Neuronal stem cell (in vitro differentiated cells): Measurements from ENCODE around the gene ASTL. TPM values are rescaled to one million over a fixed set of nuclear protein-coding genes. Genes with fewer than 3 reads are reported as not detected.

Experiments used
- DNase-seq: peaks from one replicate; pipeline ENCODE4 v3.0.0-alpha.2; 2013; ENCODE audit warnings: low spot score
- H2AFZ ChIP-seq: one replicate; pipeline ENCODE4 v1.6.1; 2013; ENCODE audit warnings: mild to moderate bottlenecking, low read length, inconsistent platforms
- H2AK5ac ChIP-seq: 2 replicates; pipeline ENCODE4 v1.6.1; 2013; ENCODE audit warnings: low read depth, mild to moderate bottlenecking, inconsistent platforms, low read length, moderate library complexity, mixed read lengths
- H2BK120ac ChIP-seq: 2 replicates; pipeline ENCODE4 v1.6.1; 2013; ENCODE audit warnings: low read depth, mild to moderate bottlenecking, inconsistent platforms, low read length, moderate library complexity, mixed read lengths
- H2BK12ac ChIP-seq: one replicate; pipeline ENCODE4 v1.6.1; 2013; ENCODE audit warnings: low read length, inconsistent platforms
- H2BK15ac ChIP-seq: 2 replicates; pipeline ENCODE4 v1.6.1; 2013; ENCODE audit warnings: mild to moderate bottlenecking, low read length, inconsistent platforms, mixed read lengths
- H2BK5ac ChIP-seq: one replicate; pipeline ENCODE4 v1.6.1; 2013; ENCODE audit warnings: inconsistent platforms, mild to moderate bottlenecking, low read length, moderate library complexity
- H3K14ac ChIP-seq: one replicate; pipeline ENCODE4 v1.6.1; 2013; ENCODE audit warnings: low read length, inconsistent platforms
- H3K18ac ChIP-seq: 2 replicates; pipeline ENCODE4 v1.6.1; 2013; ENCODE audit warnings: low read length, inconsistent platforms
- H3K23ac ChIP-seq: 2 replicates; pipeline ENCODE4 v1.6.1; 2013; ENCODE audit warnings: low read depth, mild to moderate bottlenecking, mixed read lengths, low read length, inconsistent platforms; ENCODE audit not compliant: poor library complexity
- H3K27ac ChIP-seq: replicated peaks from 3 replicates; pipeline ENCODE4 v1.5.1; 2013; ENCODE audit warnings: low read length, inconsistent platforms
- H3K27me3 ChIP-seq, 3 experiments: 2 replicates each; pipeline ENCODE4 v1.6.1; 2013; ENCODE audit warnings: low read length in 3 of 3, mild to moderate bottlenecking in 2 of 3, inconsistent platforms in 1 of 3, low read depth in 1 of 3, mixed read lengths in 1 of 3, moderate library complexity in 1 of 3; ENCODE audit not compliant: control insufficient read depth in 3 of 3, insufficient read depth in 3 of 3
- H3K36me3 ChIP-seq, 2 donors: replicated peaks in 1 of 2; 2 replicates each; pipeline ENCODE4 v1.6.1; 2013; ENCODE audit warnings: low read length in 2 of 2; ENCODE audit not compliant: control insufficient read depth in 2 of 2, insufficient read depth in 2 of 2
- H3K4ac ChIP-seq: 2 replicates; pipeline ENCODE4 v1.6.1; 2013; ENCODE audit warnings: inconsistent platforms, mild to moderate bottlenecking, low read length, moderate library complexity
- H3K4me1 ChIP-seq, 2 donors: 1 replicate in 1 of 2; 2 replicates in 1 of 2; pipeline ENCODE4 v1.6.1; 2013; ENCODE audit warnings: low read length in 2 of 2, low read depth in 1 of 2; ENCODE audit not compliant: control insufficient read depth in 2 of 2, insufficient read depth in 1 of 2
- H3K4me2 ChIP-seq: one replicate; pipeline ENCODE4 v1.6.1; 2013; ENCODE audit warnings: mild to moderate bottlenecking, low read length, inconsistent platforms; ENCODE audit not compliant: insufficient read depth, poor library complexity, severe bottlenecking
- H3K4me3 ChIP-seq, 2 donors: 2 replicates each; pipeline ENCODE4 v1.5.1; 2013; ENCODE audit warnings: low read length in 2 of 2, mild to moderate bottlenecking in 2 of 2, inconsistent platforms in 1 of 2, moderate library complexity in 1 of 2
- H3K79me1 ChIP-seq: one replicate; pipeline ENCODE4 v1.6.1; 2013; ENCODE audit warnings: low read depth, mild to moderate bottlenecking, inconsistent platforms, low read length, moderate library complexity
- H3K9ac ChIP-seq: one replicate; pipeline ENCODE4 v1.6.1; 2013; ENCODE audit warnings: mild to moderate bottlenecking, low read depth, low read length, inconsistent platforms; ENCODE audit not compliant: poor library complexity
- H3K9me3 ChIP-seq, 2 donors: replicated peaks in 1 of 2; 2 replicates each; pipeline versions ENCODE3 to v1.6.1; 2013; ENCODE audit warnings: low read length in 2 of 2, mild to moderate bottlenecking in 2 of 2, inconsistent platforms in 1 of 2, low read depth in 1 of 2, mixed read lengths in 1 of 2, moderate library complexity in 1 of 2; ENCODE audit not compliant: control insufficient read depth in 2 of 2, insufficient read depth in 1 of 2
- H4K8ac ChIP-seq: one replicate; pipeline ENCODE4 v1.6.1; 2013; ENCODE audit warnings: low read depth, mild to moderate bottlenecking, inconsistent platforms, low read length, moderate library complexity
- H4K91ac ChIP-seq: one replicate; pipeline ENCODE4 v1.6.1; 2013; ENCODE audit warnings: low read length, low read depth, mild to moderate bottlenecking, inconsistent platforms; ENCODE audit not compliant: poor library complexity
- WGBS, 2 donors: extraction: QIAGEN DNeasy Blood & Tissue Kit; methylation state at CpG; one replicate each; pipeline ENCODE4 v1.1.7; 2013; ENCODE audit warnings: missing lambda C conversion rate in 2 of 2, mixed read lengths in 1 of 2; ENCODE audit not compliant: insufficient read length in 2 of 2, insufficient replicate concordance in 1 of 2; ENCODE audit errors: extremely low coverage in 2 of 2; 5-methylcytosine and 5-hydroxymethylcytosine counted together
- polyA plus RNA-seq, 2 experiments: library from polyadenylated mRNA; stranded (reverse); fragments of 200-250 nt; gene quantifications; one replicate each; pipeline ENCODE4 v1.2.3, GENCODE V29; 2013

Gene ASTL
- polyA plus RNA-seq (2013, experiment 1 of 2), result not detected
- 0.04 TPM for polyA plus RNA-seq (2013, experiment 2 of 2)

DNA sequence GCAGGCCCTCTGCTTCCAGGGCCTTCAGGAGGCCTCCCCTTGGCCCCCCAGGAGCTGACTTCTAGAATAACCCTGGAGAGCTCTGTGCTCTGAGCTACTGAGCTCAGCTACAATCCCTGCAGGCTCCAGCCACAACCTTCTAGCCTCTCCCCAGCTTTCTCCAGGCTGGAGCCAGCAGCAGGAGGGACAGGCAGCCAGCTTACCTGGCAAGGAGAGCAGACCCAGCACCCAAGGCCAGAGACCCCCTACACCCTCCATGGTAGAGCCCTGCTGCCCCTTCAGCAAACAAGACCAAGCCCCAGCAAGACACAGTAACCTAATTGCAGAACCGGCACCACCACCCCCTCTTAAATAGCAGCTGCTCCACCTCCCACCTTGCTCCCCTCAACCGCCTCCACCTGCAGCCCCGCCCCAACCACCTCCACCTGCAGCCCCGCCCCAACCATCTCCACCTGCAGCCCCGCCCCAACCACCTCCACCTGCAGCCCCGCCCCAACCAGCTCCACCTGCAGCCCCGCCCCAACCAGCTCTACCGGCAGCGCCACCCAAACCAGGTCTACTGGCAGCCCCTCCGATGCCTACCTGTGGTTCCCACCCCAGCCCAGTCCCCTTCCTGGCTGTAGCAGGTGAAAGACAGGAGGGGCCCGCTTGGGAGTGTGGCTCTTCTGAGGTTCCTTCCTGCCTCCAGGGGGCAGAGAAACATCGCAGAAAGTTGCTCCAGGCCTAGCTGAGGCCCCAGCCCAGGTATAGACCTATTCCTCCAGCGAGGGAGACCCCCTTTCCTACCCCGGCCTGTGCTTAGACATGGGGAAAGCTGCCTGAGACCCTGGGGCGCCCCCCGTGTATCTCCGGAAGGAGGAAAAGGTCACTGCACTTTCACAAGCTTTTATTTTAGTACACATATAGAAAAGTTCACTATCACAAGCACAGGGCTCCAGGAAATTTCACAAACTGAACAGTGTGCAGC, at the start of gene ASTL:
Gene ASTL (minus strand): TSS at position 324 of the 967 bp plus-strand sequence. CDS start 66 bp downstream, at position 258.
- peak within 1 kb of the TSS; percentile 16 for H3K18ac ChIP-seq
- peak within 1 kb of the TSS; percentile 9 for H3K9ac ChIP-seq
- no peak within 1 kb of the TSS for H3K23ac ChIP-seq
- no peak within 1 kb of the TSS for H4K8ac ChIP-seq
- no peak within 1 kb of the TSS for H4K91ac ChIP-seq
- H3K79me1 ChIP-seq, result no peaks in the 10 kb centered on the region
- no peak within 1 kb of the TSS for H2AFZ ChIP-seq
- peak within 1 kb of the TSS; percentile 36 for H2BK120ac ChIP-seq
- no peak within 1 kb of the TSS for H3K27ac ChIP-seq
- no peak within 1 kb of the TSS for H3K4me2 ChIP-seq
- peak within 1 kb of the TSS; percentile 44 for H3K14ac ChIP-seq
- WGBS, 2 donors, result no CpG with 5 or more reads among the region's 17 CpGs
- DNase-seq, result no peak
- peaks cover 0 to 2% of the 10 kb centered on the region in 2 donors for H3K9me3 ChIP-seq
- no peaks in the 10 kb centered on the region for H3K4me1 ChIP-seq
- no peak within 1 kb of the TSS for H3K4ac ChIP-seq
- no peaks in the 10 kb centered on the region for H3K36me3 ChIP-seq
- peak within 1 kb of the TSS; percentile 85 for H2AK5ac ChIP-seq
- H3K27me3 ChIP-seq, result peaks cover 0 to 64% (median 2%) of the 10 kb centered on the region in 3 experiments
- peak within 1 kb of the TSS; percentile 46 for H2BK15ac ChIP-seq
- no peak within 1 kb of the TSS for H2BK12ac ChIP-seq
- H2BK5ac ChIP-seq, result no peak within 1 kb of the TSS
- H3K4me3 ChIP-seq, result no peak within 1 kb of the TSS

- H3K14ac ChIP-seq, result no peak overlapping the region
- no peak overlapping the region for H2BK5ac ChIP-seq
- no peak overlapping the region for H3K23ac ChIP-seq
- H3K36me3 ChIP-seq, result peaks cover 30 to 74% of the 10 kb centered on the region in 2 donors
- no peak overlapping the region for H4K8ac ChIP-seq
- no peak overlapping the region for H2BK120ac ChIP-seq
- no peak overlapping the region for H3K18ac ChIP-seq
- WGBS, 2 donors, result no CpG with 5 or more reads among the region's 5 CpGs
- H3K4me2 ChIP-seq, result no peak overlapping the region
- no peak overlapping the region for H2AFZ ChIP-seq
- no peak overlapping the region for H4K91ac ChIP-seq
- peaks cover 2% of the 10 kb centered on the region for H3K79me1 ChIP-seq
- no peak overlapping the region for H3K4ac ChIP-seq
- no peak overlapping the region for H2AK5ac ChIP-seq
- no peak overlapping the region for H3K27ac ChIP-seq
- DNase-seq, result no peak
- no peak overlapping the region for H2BK12ac ChIP-seq
- H3K9me3 ChIP-seq, result no peaks in the 10 kb centered on the region
- no peaks in the 10 kb centered on the region for H3K4me1 ChIP-seq
- no peak overlapping the region for H3K9ac ChIP-seq
- H2BK15ac ChIP-seq, result no peak overlapping the region
- no peaks in the 10 kb centered on the region for H3K27me3 ChIP-seq
- no peak overlapping the region for H3K4me3 ChIP-seq
Measured at GRCh38 chr2:96186562-96186961, 48.3 kb upstream of the ASTL start.

- H2BK15ac ChIP-seq, result no peak overlapping the region
- no peak overlapping the region for H4K8ac ChIP-seq
- H3K4me2 ChIP-seq, result no peak overlapping the region
- no peak overlapping the region for H2BK120ac ChIP-seq
- H3K9ac ChIP-seq, result no peak overlapping the region
- no peak for DNase-seq
- H3K9me3 ChIP-seq, result no peaks in the 10 kb centered on the region
- no peak overlapping the region for H3K23ac ChIP-seq
- H3K79me1 ChIP-seq, result peaks cover 2% of the 10 kb centered on the region
- H3K4me1 ChIP-seq, result no peaks in the 10 kb centered on the region
- no peak overlapping the region for H2BK5ac ChIP-seq
- H3K36me3 ChIP-seq, result peaks cover 25 to 64% of the 10 kb centered on the region in 2 donors
- no peak overlapping the region for H3K27ac ChIP-seq
- WGBS, 2 donors, result no CpG with 5 or more reads among the region's 1 CpG
- H3K18ac ChIP-seq, result no peak overlapping the region
- H2BK12ac ChIP-seq, result no peak overlapping the region
- no peak overlapping the region for H3K14ac ChIP-seq
- H2AK5ac ChIP-seq, result no peak overlapping the region
- no peak overlapping the region for H3K4ac ChIP-seq
- no peaks in the 10 kb centered on the region for H3K27me3 ChIP-seq
- H3K4me3 ChIP-seq, result no peak overlapping the region
- H2AFZ ChIP-seq, result no peak overlapping the region
- H4K91ac ChIP-seq, result no peak overlapping the region
Measured at GRCh38 chr2:96185516-96185915, 47.2 kb upstream of the ASTL start.

DNA sequence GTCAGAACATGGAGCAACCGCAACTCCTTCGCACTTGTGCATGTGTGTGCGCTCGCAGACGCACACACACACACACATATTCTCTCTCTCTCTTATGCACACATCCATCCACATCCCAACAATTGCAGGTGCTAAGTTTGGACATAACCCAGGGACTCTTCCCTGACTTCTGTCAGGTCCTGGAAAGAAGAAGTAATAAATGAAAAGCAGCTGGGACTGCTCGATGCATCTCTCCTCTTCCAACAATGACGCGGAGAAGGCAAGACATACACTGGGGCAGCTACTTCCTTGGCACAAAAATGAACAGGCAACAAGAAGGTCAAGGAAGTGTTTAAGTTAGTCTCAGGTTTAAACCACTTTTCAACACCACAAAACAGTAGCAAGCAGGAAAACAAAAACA, 46.7 kb upstream of the ASTL start:
- H2BK120ac ChIP-seq, result no peak overlapping the region
- H3K27me3 ChIP-seq, result no peaks in the 10 kb centered on the region
- no peak overlapping the region for H3K4ac ChIP-seq
- no peaks in the 10 kb centered on the region for H3K4me1 ChIP-seq
- peaks cover 25 to 58% of the 10 kb centered on the region in 2 donors for H3K36me3 ChIP-seq
- no peak overlapping the region for H3K14ac ChIP-seq
- H3K27ac ChIP-seq, result no peak overlapping the region
- no peak overlapping the region for H2BK12ac ChIP-seq
- no CpG with 5 or more reads among the region's 8 CpGs for WGBS, 2 donors
- no peak overlapping the region for H3K23ac ChIP-seq
- H3K9ac ChIP-seq, result no peak overlapping the region
- DNase-seq, result no peak
- H2BK5ac ChIP-seq, result no peak overlapping the region
- no peak overlapping the region for H4K91ac ChIP-seq
- H2AFZ ChIP-seq, result no peak overlapping the region
- no peak overlapping the region for H2AK5ac ChIP-seq
- H3K18ac ChIP-seq, result no peak overlapping the region
- no peak overlapping the region for H3K4me3 ChIP-seq
- no peak overlapping the region for H2BK15ac ChIP-seq
- no peak overlapping the region for H3K4me2 ChIP-seq
- H4K8ac ChIP-seq, result no peak overlapping the region
- H3K79me1 ChIP-seq, result peaks cover 2% of the 10 kb centered on the region
- H3K9me3 ChIP-seq, result no peaks in the 10 kb centered on the region
